Lung (tissue), 12 donors: Measurements from ENCODE around the gene ARHGAP10. TPM values are rescaled to one million over a fixed set of nuclear protein-coding genes. Genes with fewer than 3 reads are reported as not detected.

ENCODE experiments used
- ATAC-seq: fragments of 200-7000 bp; cut with Tn5 transposase; one replicate; pipeline ENCODE4 v1.9.1; 2020; ENCODE audit warnings: moderate number of reproducible peaks; ENCODE audit not compliant: insufficient read depth, low FRiP score
- DNase-seq, 3 donors: peaks; one replicate each; pipeline ENCODE4 v3.0.0-alpha.2; 2013 to 2017
- H3K27ac ChIP-seq, 2 donors: one replicate each; pipeline ENCODE4 v1.5.1; 2013; ENCODE audit warnings: mild to moderate bottlenecking in 2 of 2, moderate library complexity in 2 of 2, control low read depth in 1 of 2, inconsistent platforms in 1 of 2, low read depth in 1 of 2, low read length in 1 of 2
- H3K27me3 ChIP-seq, 3 donors: one replicate each; pipeline ENCODE4 v1.5.1; 2013; ENCODE audit warnings: low read length in 2 of 3; ENCODE audit not compliant: control insufficient read depth in 3 of 3, insufficient read depth in 3 of 3
- H3K36me3 ChIP-seq, 4 donors: one replicate each; pipeline ENCODE4 v1.5.1; 2013; ENCODE audit warnings: low read length in 4 of 4, mild to moderate bottlenecking in 1 of 4, moderate library complexity in 1 of 4; ENCODE audit not compliant: control insufficient read depth in 4 of 4, insufficient read depth in 4 of 4
- H3K4me1 ChIP-seq, 5 donors: one replicate each; pipeline ENCODE4 v1.5.1; 2013; ENCODE audit warnings: low read length in 5 of 5, mild to moderate bottlenecking in 2 of 5, moderate library complexity in 1 of 5; ENCODE audit not compliant: control insufficient read depth in 5 of 5, insufficient read depth in 5 of 5
- H3K4me3 ChIP-seq: one replicate; pipeline ENCODE4 v1.5.1; 2013; ENCODE audit warnings: mild to moderate bottlenecking, control low read depth, moderate library complexity
- H3K9ac ChIP-seq, 2 donors: one replicate each; pipeline ENCODE4 v1.5.1; 2013; ENCODE audit warnings: low read length in 2 of 2, control low read depth in 1 of 2; ENCODE audit not compliant: insufficient read depth in 1 of 2
- H3K9me3 ChIP-seq, 4 donors: one replicate each; pipeline ENCODE4 v1.5.1; 2013; ENCODE audit warnings: low read length in 3 of 4, mild to moderate bottlenecking in 1 of 4, moderate library complexity in 1 of 4; ENCODE audit not compliant: control insufficient read depth in 4 of 4, insufficient read depth in 3 of 4
- CTCF ChIP-seq: IDR thresholded peaks from 2 replicates; pipeline ENCODE4 v1.5.1; 2012; ENCODE audit warnings: mild to moderate bottlenecking; ENCODE audit errors: control extremely low read depth, extremely low read depth
- WGBS, 2 donors: extraction: QIAGEN DNeasy Blood & Tissue Kit; methylation state at CpG; one replicate each; pipeline ENCODE4 v1.1.7; 2013; 5-methylcytosine and 5-hydroxymethylcytosine counted together
- polyA plus RNA-seq, 2 donors: library from polyadenylated mRNA; stranded (reverse); fragments of 200-250 nt; gene quantifications; one replicate each; pipeline ENCODE4 v1.2.1, GENCODE V29; 2013
- total RNA-seq, 2 donors: library from RNA; depleted of rRNA in 1 of 2; stranded (reverse); fragments of >200 nt in 1 of 2; gene quantifications; one replicate each; pipeline ENCODE4 v1.2.1, GENCODE V29; 2014 to 2021
- donor health status: control.
- donor health status: control.
- donor health status: Bipolar disorder and iron deficiency.
- donor health status: healthy.
- donor health status: DM: yes; HTN: yes; CAD: no.

ARHGAP10 gene
- total and polyA plus RNA-seq, 4 donors, result 9.1 to 25.0 (median 17.5) TPM

- no peak for TF ChIP-seq CTCF
- H3K9me3 ChIP-seq, result peaks cover 0 to 4% (median 0%) of the 10 kb centered on the region in 4 donors
- no peak overlapping the region for H3K9ac ChIP-seq
- H3K4me3 ChIP-seq, result no peak overlapping the region
- no peak overlapping the region for H3K27ac ChIP-seq
- ATAC-seq (no peak), DNase-seq (no peak)
- peaks cover 0 to 21% (median 0%) of the 10 kb centered on the region in 5 donors for H3K4me1 ChIP-seq
- peaks cover 0 to 7% (median 2%) of the 10 kb centered on the region in 4 donors for H3K36me3 ChIP-seq
- 96 to 97% methylated on average over 2 of the region's 2 CpGs for WGBS, 2 donors
- H3K27me3 ChIP-seq, result no peaks in the 10 kb centered on the region
These were observed 223.0 kb downstream of the ARHGAP10 start for GRCh38 chr4:147954850-147955249.

- TF ChIP-seq CTCF, result no peak
- Histone ChIP-seq H3K27ac (no peak overlapping the region), H3K9me3 (peaks cover 0 to 4% (median 0%) of the 10 kb centered on the region in 4 donors), H3K36me3 (peaks cover 0 to 3% (median under 1%) of the 10 kb centered on the region in 4 donors), H3K9ac (no peak overlapping the region), H3K4me1 (peaks cover 0 to 21% (median 0%) of the 10 kb centered on the region in 5 donors), H3K27me3 (no peaks in the 10 kb centered on the region), H3K4me3 (no peak overlapping the region)
- ATAC-seq, result no peak
- WGBS, 2 donors, result 75 to 81% methylated on average over 4 of the region's 4 CpGs
- DNase-seq, result no peak
These were observed 224.1 kb downstream of the ARHGAP10 start for GRCh38 chr4:147955827-147956558.

GRCh38 chr4:147957446-147957845, 225.6 kb downstream of the ARHGAP10 start:
- no peak for TF ChIP-seq CTCF
- 85 to 90% methylated on average over 3 of the region's 3 CpGs for whole genome bisulfite sequencing, 2 donors
- no peak for DNase-seq

More at GRCh38 chr4:147957446-147957845, 225.6 kb downstream of the ARHGAP10 start:
- Histone ChIP-seq H3K9ac (no peak overlapping the region), H3K4me3 (no peak overlapping the region), H3K9me3 (peaks cover 0 to 4% (median 0%) of the 10 kb centered on the region in 4 donors), H3K27me3 (no peaks in the 10 kb centered on the region), H3K27ac (peak overlapping the region in 1 of 2 donors; percentile 9), H3K36me3 (peaks cover 0 to 2% (median under 1%) of the 10 kb centered on the region in 4 donors), H3K4me1 (peaks cover 0 to 21% (median 0%) of the 10 kb centered on the region in 5 donors)
- no peak for ATAC-seq
